Measurements from ENCODE around the gene USP7. TPM values are rescaled to one million over a fixed set of nuclear protein-coding genes. Genes with fewer than 3 reads are reported as not detected.

Gene USP7
- total and polyA plus RNA-seq, 3 donors from 2014 or later: 159 to 173 (median 172) TPM

GRCh38 chr16:8955828-8956227 lies 7.9 kb downstream of the USP7 start:
- no peak for DNase-seq
- no peaks in the 10 kb centered on the region for H3K36me3 ChIP-seq (ENCODE audit: low read depth, missing control alignments)
- H3K9me3 ChIP-seq: no peaks in the 10 kb centered on the region
- peaks cover 58% of the 10 kb centered on the region for H3K4me1 ChIP-seq
- intact Hi-C loops (cut with DNase I; ENCODE audit: low total_unique reads): no loop called here
- no peak overlapping the region for H3K4me3 ChIP-seq
- H3K27ac ChIP-seq: no peak overlapping the region
- H3K27me3 ChIP-seq: no peaks in the 10 kb centered on the region
- TF ChIP-seq CTCF (IDR thresholded peaks at IDR 0.05) (no peak), POLR2A (IDR thresholded peaks at IDR 0.05) (no peak)
- WGBS, 2 donors: 51% methylated on average over 2 of the region's 2 CpGs

GRCh38 chr16:8953064-8953463 lies 10.6 kb downstream of the USP7 start:
- H3K36me3 ChIP-seq (ENCODE audit: low read depth, missing control alignments): no peaks in the 10 kb centered on the region
- H3K9me3 ChIP-seq: no peaks in the 10 kb centered on the region
- H3K4me1 ChIP-seq: peaks cover 37% of the 10 kb centered on the region
- TF ChIP-seq CTCF (IDR thresholded peaks at IDR 0.05) (no peak), POLR2A (IDR thresholded peaks at IDR 0.05) (no peak)
- 84% methylated on average over 7 to 11 of the region's 11 CpGs for WGBS, 2 donors
- no peak for DNase-seq
- intact Hi-C loops (cut with DNase I; ENCODE audit: low total_unique reads): no loop called here
- no peak overlapping the region for H3K4me3 ChIP-seq
- H3K27me3 ChIP-seq: no peaks in the 10 kb centered on the region
- no peak overlapping the region for H3K27ac ChIP-seq

GRCh38 chr16:8952281-8952751 lies 11.4 kb downstream of the USP7 start:
- WGBS, 2 donors: 89 to 94% methylated on average over 7 of the region's 7 CpGs

GRCh38 chr16:8951447-8952280 lies 12.0 kb downstream of the USP7 start:
- no peak for TF ChIP-seq CTCF (IDR thresholded peaks at IDR 0.05)
- no peak for TF ChIP-seq POLR2A (IDR thresholded peaks at IDR 0.05)
- Histone ChIP-seq H3K4me1 (peaks cover 26% of the 10 kb centered on the region), H3K36me3 (ENCODE audit: low read depth, missing control alignments) (no peaks in the 10 kb centered on the region), H3K27me3 (no peaks in the 10 kb centered on the region), H3K9me3 (no peaks in the 10 kb centered on the region), H3K27ac (no peak overlapping the region), H3K4me3 (no peak overlapping the region)
- DNase-seq: no peak
- 66 to 74% methylated on average over 13 to 14 of the region's 14 CpGs for WGBS, 2 donors
- intact Hi-C loops (cut with DNase I; ENCODE audit: low total_unique reads): no loop called here

More at GRCh38 chr16:8952281-8952751, 11.4 kb downstream of the USP7 start:
- intact Hi-C loops (cut with DNase I; ENCODE audit: low total_unique reads): no loop called here
- no peaks in the 10 kb centered on the region for H3K27me3 ChIP-seq
- H3K4me1 ChIP-seq: peaks cover 31% of the 10 kb centered on the region
- H3K9me3 ChIP-seq: no peaks in the 10 kb centered on the region
- H3K27ac ChIP-seq: no peak overlapping the region
- no peaks in the 10 kb centered on the region for H3K36me3 ChIP-seq (ENCODE audit: low read depth, missing control alignments)
- TF ChIP-seq CTCF (IDR thresholded peaks at IDR 0.05) (no peak), POLR2A (IDR thresholded peaks at IDR 0.05) (no peak)
- no peak overlapping the region for H3K4me3 ChIP-seq
- DNase-seq: no peak

Data from testis (tissue), 3 donors.